NCI-H1105 treated with DMSO at 0.1 percent for 48 hours (cell line): ENCODE data around the gene DHRS9.

Source experiments
- DNase-seq: peaks from one replicate; lab custom pipeline; 2025; lab: John Stamatoyannopoulos, UW

The DHRS9 gene

GRCh38 chr2:169065864-169066517 lies 3.4 kb upstream of the DHRS9 start:
- DNase-seq, result no peak

- DNase-seq, result no peak
Observed at GRCh38 chr2:169066897-169067296, 2.5 kb upstream of the DHRS9 start.

- DNase-seq, result no peak
Observed at GRCh38 chr2:169069833-169070232, 470 bp downstream of the DHRS9 start.

GRCh38 chr2:169071455-169071854 lies 2.1 kb downstream of the DHRS9 start:
- no peak for DNase-seq

GRCh38 chr2:169072163-169072925 lies 3.0 kb downstream of the DHRS9 start:
- no peak for DNase-seq

GRCh38 chr2:169073211-169073962 lies 4.0 kb downstream of the DHRS9 start:
- DNase-seq, result no peak

- DNase-seq, result no peak
Observed at GRCh38 chr2:169073963-169074751, 4.8 kb downstream of the DHRS9 start.

- DNase-seq, result no peak
Observed at GRCh38 chr2:169077674-169078240, 8.4 kb downstream of the DHRS9 start.

GRCh38 chr2:169080250-169081069 lies 11.1 kb downstream of the DHRS9 start:
- DNase-seq, result no peak

- no peak for DNase-seq
Observed at GRCh38 chr2:169081551-169081950, 12.2 kb downstream of the DHRS9 start.

- DNase-seq, result no peak
Observed at GRCh38 chr2:169082995-169083394, 13.6 kb downstream of the DHRS9 start.

- no peak for DNase-seq
Observed at GRCh38 chr2:169086893-169087467, 17.6 kb downstream of the DHRS9 start.

- DNase-seq, result no peak
Observed at GRCh38 chr2:169087757-169088379, 18.5 kb downstream of the DHRS9 start.

- no peak for DNase-seq
Observed at GRCh38 chr2:169089182-169089581, 19.8 kb downstream of the DHRS9 start.

GRCh38 chr2:169090133-169090820 lies 20.9 kb downstream of the DHRS9 start:
- DNase-seq, result no peak

GRCh38 chr2:169091256-169091655 lies 21.9 kb downstream of the DHRS9 start:
- DNase-seq, result no peak

GRCh38 chr2:169091761-169092519 lies 22.6 kb downstream of the DHRS9 start:
- DNase-seq, result no peak

GRCh38 chr2:169093535-169093934 lies 24.2 kb downstream of the DHRS9 start:
- DNase-seq, result no peak

- DNase-seq, result no peak
Observed at GRCh38 chr2:169094676-169095075, 25.3 kb downstream of the DHRS9 start.
